CD8-positive, alpha-beta memory T cell (primary cell): ENCODE results near the gene SYT17. TPM values are rescaled to one million over a fixed set of nuclear protein-coding genes. Genes with fewer than 3 reads are reported as not detected.
A peak's percentile ranks its signal among the peaks of the same experiment; 100 is the strongest.

ENCODE experiments used
- CTCF ChIA-PET: fragments of 350-600 bp; sonication (Branson Sonifier 250); formaldehyde crosslinking; loops from one replicate; lab custom pipeline; 2021; ENCODE audit warnings: antibody characterized with exemption; lab: Charles Lee
- POLR2A ChIA-PET: fragments of 350-600 bp; sonication (Branson Sonifier 250); formaldehyde crosslinking; loops from one replicate; lab custom pipeline; 2021; ENCODE audit warnings: antibody characterized with exemption; lab: Charles Lee
- DNase-seq, 5 donors: peaks; one replicate each; pipeline versions ENCODE4 v3.0.0 to v3.0.0-alpha.2; 2020 to 2022; ENCODE audit warnings: mixed read lengths in 1 of 5
- H3K27ac ChIP-seq: one replicate; pipeline ENCODE4 v1.7.0; 2013; ENCODE audit warnings: low read depth, mild to moderate bottlenecking, low read length, moderate library complexity
- H3K27me3 ChIP-seq: 2 replicates; pipeline ENCODE4 v1.7.0; 2013; ENCODE audit warnings: low read length, mild to moderate bottlenecking; ENCODE audit not compliant: insufficient read depth, poor library complexity, severe bottlenecking
- H3K36me3 ChIP-seq: 2 replicates; pipeline ENCODE4 v1.7.0; 2013; ENCODE audit warnings: mild to moderate bottlenecking, low read length, moderate library complexity; ENCODE audit not compliant: insufficient read depth
- H3K4me1 ChIP-seq: 2 replicates; pipeline ENCODE4 v1.7.0; 2013; ENCODE audit warnings: mild to moderate bottlenecking, low read length, moderate library complexity; ENCODE audit not compliant: insufficient read depth
- H3K4me3 ChIP-seq: 2 replicates; pipeline ENCODE4 v1.7.0; 2013; ENCODE audit warnings: mild to moderate bottlenecking, low read length
- H3K9me3 ChIP-seq: 2 replicates; pipeline ENCODE4 v1.7.0; 2013; ENCODE audit warnings: mild to moderate bottlenecking, low read length
- H3K27ac Mint-ChIP-seq, 8 donors: one replicate each; pipeline ENCODE4 v1.8.0; 2020 to 2021; ENCODE audit warnings: mixed read lengths in 8 of 8, mild to moderate bottlenecking in 6 of 8, inconsistent platforms in 3 of 8, moderate library complexity in 3 of 8
- H3K27me3 Mint-ChIP-seq, 2 donors: one replicate each; pipeline ENCODE4 v1.8.0; 2020 to 2021; ENCODE audit warnings: mixed read lengths in 2 of 2, mild to moderate bottlenecking in 1 of 2, moderate library complexity in 1 of 2
- H3K36me3 Mint-ChIP-seq, 3 donors: one replicate each; pipeline ENCODE4 v1.8.0; 2020 to 2021; ENCODE audit warnings: mixed read lengths in 3 of 3, inconsistent platforms in 1 of 3, mild to moderate bottlenecking in 1 of 3
- H3K4me1 Mint-ChIP-seq, 3 donors: one replicate each; pipeline ENCODE4 v1.8.0; 2020 to 2021; ENCODE audit warnings: mixed read lengths in 3 of 3, inconsistent platforms in 1 of 3, mild to moderate bottlenecking in 1 of 3
- H3K4me3 Mint-ChIP-seq, 7 donors: one replicate each; pipeline ENCODE4 v1.8.0; 2020 to 2021; ENCODE audit warnings: mixed read lengths in 7 of 7, mild to moderate bottlenecking in 6 of 7, moderate library complexity in 4 of 7, inconsistent platforms in 2 of 7
- H3K9me3 Mint-ChIP-seq, 5 donors: one replicate each; pipeline ENCODE4 v1.8.0; 2020 to 2022; ENCODE audit warnings: mixed read lengths in 5 of 5, mild to moderate bottlenecking in 3 of 5, moderate library complexity in 2 of 5, inconsistent platforms in 1 of 5
- polyA plus RNA-seq: library from polyadenylated mRNA; unstranded; fragments of 300-500 nt; fragmentation: Illumina TruSeq; gene quantifications from one replicate; pipeline ENCODE4 v1.2.3, GENCODE V29; 2021
- total RNA-seq, 2 experiments: library from RNA; stranded (reverse); gene quantifications; one replicate each; pipeline ENCODE4 v1.2.3, GENCODE V29; 2021

Gene SYT17
- total and polyA plus RNA-seq, 3 experiments from 2014 or later: not detected

GRCh38 chr16:19292186-19292585 is 124.1 kb downstream of the SYT17 start:
- POLR2A ChIA-PET: no interaction called here
- DNase-seq: no peak
- peaks cover 8 to 22% of the 10 kb centered on the region in 2 donors for H3K27me3 Mint-ChIP-seq

GRCh38 chr16:19294156-19294649 is 126.2 kb downstream of the SYT17 start:
- Histone ChIP-seq H3K4me1 (no peaks in the 10 kb centered on the region), H3K4me3 (no peak overlapping the region), H3K27ac (no peak overlapping the region), H3K36me3 (no peaks in the 10 kb centered on the region), H3K27me3 (no peaks in the 10 kb centered on the region), H3K9me3 (no peaks in the 10 kb centered on the region)
- no peak for DNase-seq
- peak overlapping the region in 1 of 8 donors; percentile 2 for H3K27ac Mint-ChIP-seq
- ChIA-PET CTCF (no interaction called here), POLR2A (no interaction called here)
- H3K4me3 Mint-ChIP-seq: no peak overlapping the region
- peaks cover 8 to 18% of the 10 kb centered on the region in 2 donors for H3K27me3 Mint-ChIP-seq
- H3K4me1 Mint-ChIP-seq: peaks cover 0 to 5% (median 0%) of the 10 kb centered on the region in 3 donors
- no peaks in the 10 kb centered on the region for H3K9me3 Mint-ChIP-seq
- H3K36me3 Mint-ChIP-seq: no peaks in the 10 kb centered on the region

More at GRCh38 chr16:19292186-19292585, 124.1 kb downstream of the SYT17 start:
- Histone ChIP-seq H3K27me3 (no peaks in the 10 kb centered on the region), H3K4me3 (no peak overlapping the region), H3K27ac (no peak overlapping the region), H3K4me1 (no peaks in the 10 kb centered on the region), H3K9me3 (no peaks in the 10 kb centered on the region), H3K36me3 (no peaks in the 10 kb centered on the region)
- peaks cover 0 to 5% (median 0%) of the 10 kb centered on the region in 3 donors for H3K4me1 Mint-ChIP-seq
- CTCF ChIA-PET: no interaction called here
- no peaks in the 10 kb centered on the region for H3K9me3 Mint-ChIP-seq
- H3K36me3 Mint-ChIP-seq: no peaks in the 10 kb centered on the region
- no peak overlapping the region for H3K27ac Mint-ChIP-seq
- no peak overlapping the region for H3K4me3 Mint-ChIP-seq

DNA sequence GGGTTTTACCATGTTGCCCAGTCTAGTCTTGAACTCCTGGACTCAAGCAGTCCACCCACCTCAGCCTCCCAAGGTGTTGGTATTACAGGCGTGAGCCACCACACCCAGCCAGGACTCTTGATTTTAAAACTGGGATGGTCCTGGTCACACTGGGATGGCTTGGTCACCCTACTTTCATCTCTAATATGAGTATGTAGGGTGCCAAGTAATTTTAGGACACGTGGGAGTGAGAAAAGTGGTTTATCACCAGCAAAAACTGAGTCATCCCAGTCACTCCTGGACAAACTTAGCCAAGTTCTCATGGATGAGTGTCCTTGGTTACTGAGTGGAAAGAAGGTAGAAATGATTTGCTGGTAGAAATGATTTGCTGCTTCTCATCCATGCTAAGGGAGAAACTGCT is 127.4 kb downstream of the SYT17 start:
- no peak overlapping the region for H3K4me3 Mint-ChIP-seq

DNA sequence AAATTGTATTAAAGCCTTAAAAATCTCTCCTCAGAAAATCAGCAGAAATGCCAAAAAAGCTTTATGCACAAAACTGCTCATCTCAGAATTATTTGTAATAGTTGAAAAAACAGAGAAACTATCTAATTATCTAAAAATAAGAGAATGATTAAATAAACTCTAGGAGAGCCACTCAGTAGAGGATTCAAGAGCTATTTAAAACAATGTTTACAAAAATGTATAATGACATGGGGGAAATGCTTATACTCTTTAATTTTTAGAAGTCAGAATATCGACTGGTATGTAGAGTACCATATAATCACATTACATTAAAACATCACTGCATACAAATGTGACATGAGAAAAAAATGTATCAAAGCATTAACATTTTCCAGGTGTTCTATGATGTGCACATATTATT is 129.4 kb downstream of the SYT17 start:
- Histone ChIP-seq H3K36me3 (no peaks in the 10 kb centered on the region), H3K27me3 (no peaks in the 10 kb centered on the region), H3K4me3 (no peak overlapping the region), H3K4me1 (no peaks in the 10 kb centered on the region), H3K9me3 (no peaks in the 10 kb centered on the region), H3K27ac (no peak overlapping the region)
- Mint-ChIP-seq H3K36me3 (no peaks in the 10 kb centered on the region), H3K27me3 (peaks cover 3 to 5% of the 10 kb centered on the region in 2 donors), H3K4me3 (no peak overlapping the region), H3K4me1 (peaks cover 0 to 5% (median 0%) of the 10 kb centered on the region in 3 donors), H3K9me3 (no peaks in the 10 kb centered on the region), H3K27ac (no peak overlapping the region)
- CTCF ChIA-PET: no interaction called here
- POLR2A ChIA-PET: no interaction called here
- no peak for DNase-seq

More for the DNA sequence above, 127.4 kb downstream of the SYT17 start:
- H3K27ac Mint-ChIP-seq: no peak overlapping the region
- ChIA-PET CTCF (no interaction called here), POLR2A (no interaction called here)
- Histone ChIP-seq H3K27me3 (no peaks in the 10 kb centered on the region), H3K4me1 (no peaks in the 10 kb centered on the region), H3K27ac (no peak overlapping the region), H3K36me3 (no peaks in the 10 kb centered on the region), H3K4me3 (no peak overlapping the region), H3K9me3 (no peaks in the 10 kb centered on the region)
- H3K9me3 Mint-ChIP-seq: no peaks in the 10 kb centered on the region
- no peak for DNase-seq
- peaks cover 10 to 15% of the 10 kb centered on the region in 2 donors for H3K27me3 Mint-ChIP-seq
- H3K4me1 Mint-ChIP-seq: peaks cover 0 to 5% (median 0%) of the 10 kb centered on the region in 3 donors
- no peaks in the 10 kb centered on the region for H3K36me3 Mint-ChIP-seq

- H3K4me1 Mint-ChIP-seq: no peaks in the 10 kb centered on the region
- CTCF ChIA-PET: no interaction called here
Observed at GRCh38 chr16:19299565-19299964, 131.5 kb downstream of the SYT17 start.

GRCh38 chr16:19301931-19302330 is 133.9 kb downstream of the SYT17 start:
- H3K27me3 Mint-ChIP-seq: peaks cover 0 to 3% of the 10 kb centered on the region in 2 donors
- H3K4me1 Mint-ChIP-seq: no peaks in the 10 kb centered on the region
- Histone ChIP-seq H3K9me3 (no peaks in the 10 kb centered on the region), H3K36me3 (no peaks in the 10 kb centered on the region), H3K27me3 (no peaks in the 10 kb centered on the region), H3K4me1 (no peaks in the 10 kb centered on the region), H3K27ac (no peak overlapping the region), H3K4me3 (no peak overlapping the region)
- no peak overlapping the region for H3K4me3 Mint-ChIP-seq
- no peak overlapping the region for H3K27ac Mint-ChIP-seq
- ChIA-PET POLR2A (no interaction called here), CTCF (no interaction called here)
- no peak for DNase-seq
- H3K9me3 Mint-ChIP-seq: no peaks in the 10 kb centered on the region
- H3K36me3 Mint-ChIP-seq: no peaks in the 10 kb centered on the region

More at GRCh38 chr16:19299565-19299964, 131.5 kb downstream of the SYT17 start:
- Mint-ChIP-seq H3K27ac (peak overlapping the region in 1 of 8 donors; percentile 55), H3K27me3 (peaks cover 0 to 3% of the 10 kb centered on the region in 2 donors), H3K4me3 (no peak overlapping the region), H3K36me3 (no peaks in the 10 kb centered on the region), H3K9me3 (no peaks in the 10 kb centered on the region)
- POLR2A ChIA-PET: no interaction called here
- no peak for DNase-seq
- H3K9me3 ChIP-seq: no peaks in the 10 kb centered on the region
- H3K27ac ChIP-seq: no peak overlapping the region
- H3K27me3 ChIP-seq: no peaks in the 10 kb centered on the region
- H3K4me3 ChIP-seq: no peak overlapping the region
- H3K4me1 ChIP-seq: no peaks in the 10 kb centered on the region
- no peaks in the 10 kb centered on the region for H3K36me3 ChIP-seq

- H3K36me3 ChIP-seq: no peaks in the 10 kb centered on the region
- H3K27me3 ChIP-seq: no peaks in the 10 kb centered on the region
- CTCF ChIA-PET: no interaction called here
- no peak overlapping the region for H3K27ac ChIP-seq
- no peak overlapping the region for H3K4me3 ChIP-seq
- Mint-ChIP-seq H3K27me3 (peaks cover 0 to 3% of the 10 kb centered on the region in 2 donors), H3K36me3 (no peaks in the 10 kb centered on the region), H3K4me1 (no peaks in the 10 kb centered on the region), H3K9me3 (no peaks in the 10 kb centered on the region), H3K27ac (no peak overlapping the region), H3K4me3 (no peak overlapping the region)
- POLR2A ChIA-PET: no interaction called here
- no peaks in the 10 kb centered on the region for H3K4me1 ChIP-seq
- no peak for DNase-seq
- no peaks in the 10 kb centered on the region for H3K9me3 ChIP-seq
Observed at GRCh38 chr16:19304750-19305149, 136.7 kb downstream of the SYT17 start.

DNA sequence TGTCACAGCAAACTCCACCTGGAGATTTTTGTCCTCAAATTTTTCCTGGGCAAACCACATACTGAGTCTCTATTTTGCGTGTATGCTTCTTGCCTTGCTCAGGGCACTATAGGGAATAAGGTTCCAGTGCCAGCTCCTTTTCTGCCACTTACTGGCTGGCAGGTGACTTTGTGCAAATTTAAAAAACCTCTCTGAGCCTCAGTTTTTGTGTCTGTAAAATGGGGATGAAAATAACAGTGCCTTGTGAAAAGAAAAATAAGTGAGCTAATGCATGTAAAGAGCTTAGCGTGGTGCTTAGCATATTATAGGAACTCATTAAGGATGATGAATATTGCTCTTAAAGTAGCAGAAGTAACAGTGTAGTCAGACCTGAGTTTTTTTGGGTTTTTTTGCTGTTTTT is 137.4 kb downstream of the SYT17 start:
- no peaks in the 10 kb centered on the region for H3K36me3 ChIP-seq
- Mint-ChIP-seq H3K4me1 (no peaks in the 10 kb centered on the region), H3K36me3 (no peaks in the 10 kb centered on the region), H3K4me3 (no peak overlapping the region), H3K27ac (no peak overlapping the region), H3K9me3 (no peaks in the 10 kb centered on the region), H3K27me3 (peaks cover 0 to 1% of the 10 kb centered on the region in 2 donors)
- H3K4me3 ChIP-seq: no peak overlapping the region
- H3K27ac ChIP-seq: no peak overlapping the region
- DNase-seq: no peak
- ChIA-PET POLR2A (no interaction called here), CTCF (no interaction called here)
- no peaks in the 10 kb centered on the region for H3K27me3 ChIP-seq
- H3K4me1 ChIP-seq: no peaks in the 10 kb centered on the region
- H3K9me3 ChIP-seq: no peaks in the 10 kb centered on the region
